ENCODE data around the gene KRT6C.
"Not testable (repeated sequence)": the region's sequence is repeated elsewhere in the genome, so short reads cannot be mapped to it uniquely, and the experiment has no call there.

Gene KRT6C

DNA sequence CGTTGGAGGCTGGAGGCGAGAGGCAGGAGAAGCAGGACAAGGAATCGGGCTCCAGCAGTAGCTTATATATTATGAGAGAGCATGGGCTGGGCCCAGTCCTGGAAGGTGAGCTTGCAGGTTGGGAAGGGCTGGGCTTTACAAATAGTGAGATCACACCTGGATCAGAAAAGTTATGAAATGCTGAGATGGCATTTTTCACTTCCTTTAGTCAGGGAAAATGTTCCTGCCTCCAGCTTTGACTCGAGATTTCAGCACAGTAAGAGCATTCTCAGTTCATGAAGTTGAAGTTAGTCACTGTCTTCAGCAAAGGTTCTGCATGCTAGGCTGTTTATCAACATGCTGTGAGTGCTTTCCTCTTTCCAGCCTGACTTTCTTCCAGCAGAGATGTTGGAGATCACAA, at the start of gene KRT6C:
Gene KRT6C (minus strand): TSS at position 38 of the 400 bp plus-strand sequence. CDS start 68 bp downstream, outside the sequence.
- DNase-seq = no peak

DNA sequence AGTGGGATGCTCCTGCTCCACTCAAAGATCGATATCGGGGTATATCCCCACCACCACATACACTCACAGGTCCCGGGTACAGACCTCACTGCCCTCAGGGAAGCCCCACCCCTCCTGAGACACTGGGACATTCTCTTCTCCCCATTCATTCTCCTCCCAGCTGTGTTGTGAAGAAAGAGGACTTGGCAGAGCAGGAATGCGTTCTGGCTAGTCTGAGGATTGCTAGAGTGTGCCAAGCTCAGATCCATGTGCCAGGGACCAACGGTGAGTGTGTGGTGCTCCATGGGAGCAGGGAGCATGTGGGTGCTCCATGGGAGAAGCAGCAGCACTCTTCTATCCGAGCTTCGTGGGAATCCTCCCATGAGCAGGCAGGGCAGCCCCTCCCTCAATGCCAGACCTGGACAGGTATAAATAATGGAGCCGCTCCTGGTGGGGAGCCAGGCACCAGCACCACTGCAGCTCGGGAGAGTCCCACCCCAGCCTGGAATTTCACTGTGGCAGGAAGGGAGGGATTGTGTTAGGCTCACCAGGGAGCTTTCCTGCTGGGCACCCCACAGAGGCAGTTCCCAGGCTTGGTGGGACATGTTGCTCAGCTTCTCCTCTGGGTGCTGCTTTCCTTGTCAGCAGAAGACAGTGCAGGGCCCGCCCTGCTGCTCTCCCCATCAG, 48.9 kb upstream of the KRT6C start:
- no peak for DNase-seq

DNA sequence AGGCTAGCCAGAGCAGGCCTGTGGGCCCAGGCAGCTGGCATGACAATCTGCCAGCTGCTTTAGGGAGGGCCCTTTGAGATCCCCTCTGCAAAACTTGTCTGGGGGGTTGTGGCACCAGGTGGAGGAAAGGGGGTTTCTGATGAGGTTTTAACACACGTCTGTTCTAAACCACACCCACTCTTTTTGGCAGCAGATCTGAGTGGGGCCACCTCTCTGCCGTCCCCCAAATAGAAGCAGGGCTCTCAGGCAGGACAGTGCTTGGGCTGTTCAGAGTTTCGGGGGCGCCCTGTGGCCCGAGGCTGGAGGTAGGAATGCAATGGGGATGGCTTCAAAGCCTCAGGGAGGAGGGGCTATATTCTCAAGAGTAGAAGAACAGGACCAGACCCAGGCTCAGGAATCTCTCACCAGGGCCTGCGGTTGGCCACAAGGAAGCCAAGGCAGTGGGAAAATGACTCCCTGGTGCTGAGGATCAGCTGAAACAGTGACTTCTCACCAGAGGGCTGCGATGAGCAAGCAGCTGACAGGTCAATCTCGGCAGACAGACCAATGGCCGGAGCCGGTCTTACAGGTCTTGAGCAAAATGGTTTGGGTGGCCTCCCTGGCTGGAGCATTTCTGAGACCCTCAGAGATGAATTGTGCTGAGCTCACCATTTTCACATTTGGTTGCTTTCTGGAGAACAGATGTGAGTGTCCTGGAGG, 48.1 kb upstream of the KRT6C start:
- DNase-seq = no peak

- DNase-seq = no peak
Measured at GRCh38 chr12:52521175-52521567, 47.6 kb upstream of the KRT6C start.

- no peak for DNase-seq
Measured at GRCh38 chr12:52519826-52520662, 46.4 kb upstream of the KRT6C start, which contains the start of gene KRT5. Gene KRT5, minus strand, starts transcription at chr12:52520394. Its CDS starts 98 bp downstream, at chr12:52520296.

DNA sequence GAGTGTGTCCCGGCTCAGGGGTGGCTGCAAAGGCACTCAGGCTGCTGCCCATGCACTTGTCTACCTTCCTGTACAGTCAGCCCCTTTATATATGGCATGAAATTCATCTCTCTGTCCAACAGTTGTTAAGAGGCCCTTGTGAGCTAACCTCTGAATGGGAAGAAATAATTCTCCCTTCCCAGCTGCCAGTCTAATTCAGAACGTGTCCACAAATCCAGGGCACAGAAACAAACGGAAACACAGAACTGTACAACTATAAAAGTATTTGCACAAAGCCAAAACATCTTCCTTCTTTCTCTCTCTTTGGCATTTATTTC, 45.7 kb upstream of the KRT6C start:
- no peak for DNase-seq

GRCh38 chr12:52518574-52519386, 45.2 kb upstream of the KRT6C start:
- DNase-seq = no peak

GRCh38 chr12:52517888-52518287, 44.3 kb upstream of the KRT6C start:
- DNase-seq = no peak

DNA sequence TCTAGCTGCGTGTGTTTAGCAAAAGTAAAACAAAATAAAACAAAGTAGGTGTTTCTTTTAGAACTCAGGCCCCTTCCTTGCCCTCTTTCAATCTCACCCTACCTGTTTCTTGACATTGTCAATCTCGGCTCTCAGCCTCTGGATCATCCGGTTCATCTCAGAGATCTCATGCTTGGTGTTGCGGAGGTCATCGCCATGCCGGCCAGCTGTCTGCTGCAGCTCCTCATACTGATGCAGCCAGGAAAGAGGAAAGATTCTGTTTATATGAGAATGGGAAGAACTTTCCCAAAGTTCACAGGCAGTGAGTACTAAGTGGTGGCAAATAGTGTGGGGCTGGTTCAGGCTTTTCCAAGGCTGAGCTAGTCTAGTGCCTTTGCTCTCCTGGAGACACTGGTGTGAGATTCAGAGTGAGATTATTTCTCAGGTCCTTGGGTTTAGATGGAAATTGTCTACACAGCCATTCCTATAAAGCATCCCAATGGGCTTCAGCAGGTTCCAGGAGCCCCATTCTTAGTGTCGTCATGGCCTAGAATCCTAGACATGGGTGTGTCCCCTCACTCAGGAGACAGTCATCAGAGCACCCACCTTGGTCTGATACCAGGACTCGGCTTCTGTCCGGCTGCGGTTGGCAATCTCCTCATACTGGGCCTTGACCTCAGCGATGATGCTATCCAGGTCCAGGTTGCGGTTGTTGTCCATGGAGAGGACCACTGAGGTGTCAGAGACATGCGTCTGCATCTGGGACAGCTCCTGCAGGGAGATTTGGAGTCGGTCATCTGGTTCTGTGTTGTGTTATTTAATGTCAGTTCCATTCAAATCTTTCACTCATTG, 43.6 kb upstream of the KRT6C start:
- no peak for DNase-seq

GRCh38 chr12:52515927-52516831, 42.6 kb upstream of the KRT6C start:
- DNase-seq = no peak

DNA sequence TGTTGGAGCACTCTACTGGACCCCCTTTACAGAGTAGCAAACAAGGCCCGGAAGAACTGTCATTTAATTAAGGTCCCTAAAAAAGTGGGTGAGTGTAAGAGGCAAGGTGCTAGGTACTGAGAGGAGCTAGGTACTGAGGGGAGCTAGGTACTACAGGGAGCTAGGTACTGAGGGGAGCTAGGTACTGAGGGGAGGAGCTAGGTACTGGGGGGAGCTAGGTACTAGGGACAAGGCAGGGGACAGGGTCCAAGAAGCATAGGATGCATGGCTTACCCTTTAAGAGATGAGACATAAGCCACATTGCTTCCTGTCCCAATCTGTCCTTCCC, 41.7 kb upstream of the KRT6C start:
- no peak for DNase-seq

- DNase-seq = no peak
Measured at GRCh38 chr12:52514471-52515318, 41.1 kb upstream of the KRT6C start.

DNA sequence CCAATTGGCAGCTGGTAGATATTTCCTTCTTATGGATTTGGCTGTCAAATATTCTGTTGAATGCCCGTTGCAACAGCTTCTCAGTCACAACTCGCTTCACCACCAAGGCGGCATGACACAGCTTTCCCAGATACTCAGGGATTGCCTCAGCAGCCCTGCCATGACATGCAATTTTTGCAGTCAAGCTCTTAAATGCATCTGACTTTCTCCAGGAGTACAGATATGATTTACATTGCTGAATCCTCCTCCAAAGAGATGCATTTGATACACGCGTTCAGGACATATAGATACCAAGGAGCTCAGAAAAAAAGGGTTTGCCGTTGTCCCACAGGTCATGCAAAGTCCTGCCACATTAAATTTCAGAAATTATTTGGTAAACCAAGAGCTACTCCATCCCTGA, 40.1 kb upstream of the KRT6C start:
- no peak for DNase-seq

DNA sequence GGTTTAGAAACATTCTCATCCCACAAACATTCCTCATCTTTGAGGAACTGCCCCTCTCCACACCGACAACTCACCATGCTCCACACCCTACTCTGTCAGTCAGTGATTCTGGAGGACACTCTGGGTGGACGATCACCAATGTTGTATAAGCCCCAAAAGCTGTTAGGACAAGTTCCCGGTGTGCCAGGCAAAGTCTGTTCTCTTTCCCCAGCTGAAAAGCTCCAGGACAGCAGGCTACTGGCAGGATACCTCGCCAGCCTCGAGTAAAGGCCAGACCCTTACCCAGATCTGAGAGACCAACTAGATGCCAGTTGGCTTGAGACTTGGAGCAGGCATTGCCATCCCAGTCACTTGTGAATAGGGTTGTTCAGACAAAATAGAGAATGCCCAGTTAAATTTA, 34.6 kb upstream of the KRT6C start:
- DNase-seq = no peak

DNA sequence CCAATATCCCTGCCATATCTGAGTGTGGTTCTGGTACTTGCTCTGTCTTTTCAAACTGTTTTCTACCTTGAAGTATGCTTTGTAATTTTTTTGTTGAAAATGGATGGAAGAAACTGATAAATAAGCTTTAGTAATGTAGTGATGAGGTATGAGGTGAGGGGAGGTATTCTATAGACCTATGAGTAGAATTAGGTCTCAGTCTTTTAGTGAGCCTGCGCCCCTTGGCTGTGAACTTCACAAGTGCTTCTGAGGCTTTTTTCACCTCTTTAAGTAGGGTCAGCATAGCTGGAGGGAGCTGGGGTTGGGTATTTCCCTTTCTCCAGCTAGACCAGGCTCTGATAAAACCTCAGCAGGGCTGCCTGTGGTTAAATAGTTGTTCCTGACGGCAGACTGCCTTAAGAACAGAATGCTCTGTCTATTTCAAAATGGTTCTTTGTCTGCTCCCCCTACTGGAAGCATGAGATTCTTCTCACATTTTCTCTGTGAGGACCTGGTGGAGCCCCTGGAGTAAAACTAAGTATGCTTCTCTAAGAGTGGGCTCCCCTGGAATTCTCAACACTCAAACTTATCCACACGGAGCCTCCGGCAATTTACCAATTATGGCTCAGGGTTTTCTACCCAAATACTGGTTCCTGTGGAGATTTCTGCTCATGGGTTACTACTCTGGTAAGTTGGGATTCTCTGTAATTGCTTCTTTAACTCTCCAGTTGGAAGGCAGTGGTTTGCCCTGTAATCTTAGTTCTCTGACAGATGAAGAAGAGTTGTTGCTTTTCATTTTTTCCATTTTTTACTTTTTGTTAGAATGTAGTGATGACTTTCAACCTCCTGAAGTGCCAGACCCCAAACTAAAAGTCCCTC, 33.5 kb upstream of the KRT6C start:
- DNase-seq = peak; percentile 44 to 60

- DNase-seq = no peak
Measured at GRCh38 chr12:52502877-52503276, 29.3 kb upstream of the KRT6C start.

DNA sequence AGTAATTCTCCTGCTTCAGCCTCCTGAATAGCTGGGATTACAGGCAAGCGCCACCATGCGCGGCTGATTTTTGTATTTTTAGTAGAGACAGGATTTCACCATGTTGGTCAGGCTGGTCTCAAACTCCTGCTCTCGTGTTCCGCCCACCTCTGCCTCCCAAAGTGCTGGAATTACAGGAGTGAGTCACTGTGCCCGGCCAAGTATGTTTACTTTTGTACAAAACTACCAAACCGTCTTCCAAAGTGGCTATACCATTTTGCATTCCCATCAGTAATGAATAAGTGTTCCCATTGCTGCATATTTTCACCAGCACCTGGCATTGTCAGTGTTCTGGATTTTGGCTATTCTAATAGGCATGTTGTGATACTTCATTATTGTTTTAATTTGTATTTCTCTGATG, 27.9 kb upstream of the KRT6C start:
- DNase-seq = no peak

GRCh38 chr12:52500574-52500973, 27.0 kb upstream of the KRT6C start:
- DNase-seq = not testable (repeated sequence)

Measured in Kasumi-1 (cell line).